Measurements from ENCODE around the gene UROS.

The UROS gene

DNA sequence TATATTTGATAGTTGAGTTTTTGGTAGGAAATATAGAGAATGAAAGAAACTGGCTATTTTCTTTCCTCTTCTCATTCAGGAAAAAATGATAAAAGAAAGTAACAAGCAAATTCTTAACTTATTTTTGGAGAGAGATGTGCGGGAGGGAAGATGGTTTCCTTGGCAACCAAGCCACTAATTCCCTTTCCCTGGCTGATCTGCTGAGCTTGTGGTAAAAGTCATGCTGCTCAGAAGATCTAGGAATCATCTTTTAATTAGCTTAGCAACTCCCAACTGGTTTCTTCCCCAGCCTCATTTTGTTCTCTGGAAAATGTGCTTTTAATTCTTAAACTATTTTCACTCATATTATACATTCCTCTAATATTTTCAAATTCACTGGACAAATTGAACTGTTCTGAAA, 11.8 kb downstream of the UROS start:
- TF ChIP-seq, protein P1, sequence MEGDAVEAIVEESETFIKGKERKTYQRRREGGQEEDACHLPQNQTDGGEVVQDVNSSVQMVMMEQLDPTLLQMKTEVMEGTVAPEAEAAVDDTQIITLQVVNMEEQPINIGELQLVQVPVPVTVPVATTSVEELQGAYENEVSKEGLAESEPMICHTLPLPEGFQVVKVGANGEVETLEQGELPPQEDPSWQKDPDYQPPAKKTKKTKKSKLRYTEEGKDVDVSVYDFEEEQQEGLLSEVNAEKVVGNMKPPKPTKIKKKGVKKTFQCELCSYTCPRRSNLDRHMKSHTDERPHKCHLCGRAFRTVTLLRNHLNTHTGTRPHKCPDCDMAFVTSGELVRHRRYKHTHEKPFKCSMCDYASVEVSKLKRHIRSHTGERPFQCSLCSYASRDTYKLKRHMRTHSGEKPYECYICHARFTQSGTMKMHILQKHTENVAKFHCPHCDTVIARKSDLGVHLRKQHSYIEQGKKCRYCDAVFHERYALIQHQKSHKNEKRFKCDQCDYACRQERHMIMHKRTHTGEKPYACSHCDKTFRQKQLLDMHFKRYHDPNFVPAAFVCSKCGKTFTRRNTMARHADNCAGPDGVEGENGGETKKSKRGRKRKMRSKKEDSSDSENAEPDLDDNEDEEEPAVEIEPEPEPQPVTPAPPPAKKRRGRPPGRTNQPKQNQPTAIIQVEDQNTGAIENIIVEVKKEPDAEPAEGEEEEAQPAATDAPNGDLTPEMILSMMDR (IDR thresholded peaks at IDR 0.05; ENCODE audit: borderline replicate concordance, extremely low read depth, low read length, poor library complexity, severe bottlenecking), result no peak
- no peak for TF ChIP-seq EZH2 (IDR thresholded peaks at IDR 0.05; ENCODE audit: borderline replicate concordance, low read depth, low read length, severe bottlenecking)
- no peaks in the 10 kb centered on the region for H3K79me2 ChIP-seq (ENCODE audit: insufficient read depth, low read length)
- no peak overlapping the region for H3K27ac ChIP-seq (ENCODE audit: low read length)
- no peaks in the 10 kb centered on the region for H4K20me1 ChIP-seq (ENCODE audit: insufficient read depth, low read length)
- H3K4me1 ChIP-seq (ENCODE audit: insufficient read depth, low read length), result no peaks in the 10 kb centered on the region
- DNase-seq, result no peak
- H3K9ac ChIP-seq (ENCODE audit: low read depth, low read length), result no peak overlapping the region
- H3K36me3 ChIP-seq (ENCODE audit: insufficient read depth, low read length), result peaks cover 54% of the 10 kb centered on the region; the same call in 1 of the 2 replicates
- no peak overlapping the region for H3K4me3 ChIP-seq (ENCODE audit: low read depth in 1 of 2, low read length in 2 of 2)
- no peak for ATAC-seq (ENCODE audit: insufficient read depth, low read depth)
- H3K9me3 ChIP-seq (ENCODE audit: insufficient read depth, low read length, severe bottlenecking), result no peaks in the 10 kb centered on the region
- H3K4me2 ChIP-seq (ENCODE audit: insufficient read depth, low read length), result no peak overlapping the region
- no peak overlapping the region for H2AFZ ChIP-seq (ENCODE audit: low read depth, low read length)
- H3K27me3 ChIP-seq (ENCODE audit: insufficient read depth, low read length, poor library complexity), result no peaks in the 10 kb centered on the region

DNA sequence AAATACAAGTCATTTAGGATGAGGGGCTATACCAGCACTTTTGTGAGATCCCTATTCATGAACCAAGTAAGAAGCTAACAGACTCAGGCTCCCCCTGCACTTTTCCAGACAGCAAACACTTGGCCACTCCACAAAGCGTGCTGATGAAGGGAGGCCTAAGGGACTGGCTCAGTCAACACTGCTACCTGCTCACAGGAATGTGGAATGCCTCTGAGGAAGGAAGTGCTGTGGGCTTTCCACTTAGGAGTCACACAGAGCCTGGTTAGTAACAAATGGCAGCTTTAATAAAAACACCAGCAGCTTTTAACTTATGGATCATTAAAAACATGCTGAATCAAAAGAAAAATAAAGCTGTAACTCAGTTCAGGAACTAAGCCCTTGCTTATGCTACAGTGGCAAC, 15.0 kb downstream of the UROS start:
- H2AFZ ChIP-seq (ENCODE audit: low read depth, low read length), result no peak overlapping the region
- TF ChIP-seq, protein P1 (IDR thresholded peaks at IDR 0.05; ENCODE audit: borderline replicate concordance, extremely low read depth, low read length, poor library complexity, severe bottlenecking), result no peak
- no peak for TF ChIP-seq EZH2 (IDR thresholded peaks at IDR 0.05; ENCODE audit: borderline replicate concordance, low read depth, low read length, severe bottlenecking)
- H3K27me3 ChIP-seq (ENCODE audit: insufficient read depth, low read length, poor library complexity), result no peaks in the 10 kb centered on the region
- H4K20me1 ChIP-seq (ENCODE audit: insufficient read depth, low read length), result no peaks in the 10 kb centered on the region
- no peak overlapping the region for H3K27ac ChIP-seq (ENCODE audit: low read length)
- no peak overlapping the region for H3K9ac ChIP-seq (ENCODE audit: low read depth, low read length)
- no peak for ATAC-seq (ENCODE audit: insufficient read depth, low read depth)
- H3K4me2 ChIP-seq (ENCODE audit: insufficient read depth, low read length), result no peak overlapping the region
- DNase-seq, result no peak
- no peaks in the 10 kb centered on the region for H3K9me3 ChIP-seq (ENCODE audit: insufficient read depth, low read length, severe bottlenecking)
- no peaks in the 10 kb centered on the region for H3K4me1 ChIP-seq (ENCODE audit: insufficient read depth, low read length)
- no peaks in the 10 kb centered on the region for H3K79me2 ChIP-seq (ENCODE audit: insufficient read depth, low read length)
- peaks cover 52% of the 10 kb centered on the region for H3K36me3 ChIP-seq (ENCODE audit: insufficient read depth, low read length)
- no peak overlapping the region for H3K4me3 ChIP-seq (ENCODE audit: low read depth in 1 of 2, low read length in 2 of 2)

DNA sequence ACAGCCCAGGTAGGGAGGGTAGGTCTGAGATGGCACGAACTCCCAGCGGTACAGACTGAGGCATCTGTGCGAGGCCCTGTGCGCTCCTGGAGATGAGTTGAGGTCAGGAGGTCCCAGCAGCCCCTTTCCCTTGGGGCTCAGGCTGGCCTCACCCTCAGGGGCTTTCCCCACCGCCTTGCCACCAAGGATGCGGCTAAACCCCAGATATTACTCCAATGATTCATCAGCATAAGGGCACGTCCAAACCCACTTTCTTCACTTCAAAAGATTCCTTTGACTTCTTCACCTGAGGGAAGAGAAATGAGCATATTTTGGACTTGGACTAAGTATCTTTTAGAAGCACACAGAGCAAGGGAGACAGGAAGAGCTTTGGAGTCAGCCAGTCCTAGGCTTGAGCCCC, 20.3 kb downstream of the UROS start:
- Histone ChIP-seq H3K4me3 (ENCODE audit: low read depth in 1 of 2, low read length in 2 of 2) (no peak overlapping the region), H3K4me2 (ENCODE audit: insufficient read depth, low read length) (no peak overlapping the region), H3K9ac (ENCODE audit: low read depth, low read length) (no peak overlapping the region), H3K9me3 (ENCODE audit: insufficient read depth, low read length, severe bottlenecking) (no peaks in the 10 kb centered on the region), H3K27ac (ENCODE audit: low read length) (no peak overlapping the region), H2AFZ (ENCODE audit: low read depth, low read length) (no peak overlapping the region), H3K79me2 (ENCODE audit: insufficient read depth, low read length) (no peaks in the 10 kb centered on the region), H3K36me3 (ENCODE audit: insufficient read depth, low read length) (peaks cover 56% of the 10 kb centered on the region), H3K27me3 (ENCODE audit: insufficient read depth, low read length, poor library complexity) (no peaks in the 10 kb centered on the region), H4K20me1 (ENCODE audit: insufficient read depth, low read length) (no peaks in the 10 kb centered on the region), H3K4me1 (ENCODE audit: insufficient read depth, low read length) (no peaks in the 10 kb centered on the region)
- no peak for DNase-seq
- no peak for TF ChIP-seq EZH2 (IDR thresholded peaks at IDR 0.05; ENCODE audit: borderline replicate concordance, low read depth, low read length, severe bottlenecking)
- TF ChIP-seq, protein P1 (IDR thresholded peaks at IDR 0.05; ENCODE audit: borderline replicate concordance, extremely low read depth, low read length, poor library complexity, severe bottlenecking), result no peak
- no peak for ATAC-seq (ENCODE audit: insufficient read depth, low read depth)

DNA sequence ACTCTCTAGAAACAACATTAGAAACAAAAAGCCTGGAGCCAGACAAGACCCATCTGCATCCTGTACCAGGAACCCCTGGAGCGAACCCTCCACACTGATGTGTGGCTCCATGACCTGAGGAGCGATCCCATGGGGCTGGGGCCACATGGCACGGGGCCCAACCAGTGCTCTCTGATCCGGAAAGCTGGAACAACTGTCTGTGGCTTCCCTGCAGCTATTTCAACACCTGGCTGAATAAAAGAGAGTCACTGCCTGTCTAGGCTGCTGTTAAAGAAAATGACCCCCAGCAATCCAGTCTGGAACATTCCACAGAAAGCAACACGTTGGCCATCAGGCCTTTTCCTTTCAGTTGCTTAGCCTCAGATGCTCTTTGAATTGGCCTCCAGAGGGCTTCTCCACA, 20.9 kb downstream of the UROS start:
- Histone ChIP-seq H3K9ac (ENCODE audit: low read depth, low read length) (no peak overlapping the region), H3K27me3 (ENCODE audit: insufficient read depth, low read length, poor library complexity) (no peaks in the 10 kb centered on the region), H3K36me3 (ENCODE audit: insufficient read depth, low read length) (peaks cover 58% of the 10 kb centered on the region), H4K20me1 (ENCODE audit: insufficient read depth, low read length) (no peaks in the 10 kb centered on the region), H3K9me3 (ENCODE audit: insufficient read depth, low read length, severe bottlenecking) (no peaks in the 10 kb centered on the region), H3K79me2 (ENCODE audit: insufficient read depth, low read length) (no peaks in the 10 kb centered on the region), H3K4me3 (ENCODE audit: low read depth in 1 of 2, low read length in 2 of 2) (no peak overlapping the region), H3K4me2 (ENCODE audit: insufficient read depth, low read length) (no peak overlapping the region), H3K27ac (ENCODE audit: low read length) (no peak overlapping the region), H3K4me1 (ENCODE audit: insufficient read depth, low read length) (no peaks in the 10 kb centered on the region), H2AFZ (ENCODE audit: low read depth, low read length) (no peak overlapping the region)
- no peak for ATAC-seq (ENCODE audit: insufficient read depth, low read depth)
- DNase-seq, result no peak
- TF ChIP-seq EZH2 (IDR thresholded peaks at IDR 0.05; ENCODE audit: borderline replicate concordance, low read depth, low read length, severe bottlenecking), result no peak
- TF ChIP-seq, protein P1 (IDR thresholded peaks at IDR 0.05; ENCODE audit: borderline replicate concordance, extremely low read depth, low read length, poor library complexity, severe bottlenecking), result no peak
